Natural killer cell (primary cell): Measurements from ENCODE around the gene ITGAE. TPM values are rescaled to one million over a fixed set of nuclear protein-coding genes. Genes with fewer than 3 reads are reported as not detected.

Source experiments
- ATAC-seq, 3 donors: fragments of 150-1000 bp in 2 of 3; fragments of 200-7000 bp in 1 of 3; cut with Tn5 transposase; 1 replicate in 1 of 3; 2 replicates in 2 of 3; pipeline ENCODE4 v1.10.0; 2021; ENCODE audit warnings: mild to moderate bottlenecking in 2 of 3, moderate library complexity in 2 of 3
- DNase-seq, 2 donors: peaks; one replicate each; pipeline versions ENCODE4 v3.0.0 to v3.0.0-alpha.2; 2013 to 2021; ENCODE audit warnings: mixed read lengths in 1 of 2
- H3K27ac ChIP-seq: one replicate; pipeline ENCODE4 v1.5.1; 2013; ENCODE audit warnings: mild to moderate bottlenecking, low read length
- H3K27me3 ChIP-seq: one replicate; pipeline ENCODE4 v1.6.1; 2013; ENCODE audit warnings: low read length; ENCODE audit not compliant: control insufficient read depth, insufficient read depth
- H3K36me3 ChIP-seq: one replicate; pipeline ENCODE4 v1.6.1; 2013; ENCODE audit warnings: low read length; ENCODE audit not compliant: control insufficient read depth, insufficient read depth
- H3K4me1 ChIP-seq: one replicate; pipeline ENCODE4 v1.6.1; 2013; ENCODE audit warnings: low read length; ENCODE audit not compliant: control insufficient read depth, insufficient read depth
- H3K4me3 ChIP-seq: one replicate; pipeline ENCODE4 v1.5.1; 2013; ENCODE audit warnings: low read length
- H3K9me3 ChIP-seq: one replicate; pipeline ENCODE4 v1.6.1; 2013; ENCODE audit warnings: low read length; ENCODE audit not compliant: control insufficient read depth, insufficient read depth
- H3K27ac Mint-ChIP-seq, 2 donors: one replicate each; pipeline ENCODE4 v1.8.0; 2022; ENCODE audit warnings: mild to moderate bottlenecking in 2 of 2, mixed read lengths in 2 of 2, moderate library complexity in 1 of 2
- H3K27me3 Mint-ChIP-seq, 2 donors: one replicate each; pipeline ENCODE4 v1.8.0; 2022; ENCODE audit warnings: low read depth in 2 of 2, mixed read lengths in 2 of 2
- H3K36me3 Mint-ChIP-seq: one replicate; pipeline ENCODE4 v1.8.0; 2022; ENCODE audit warnings: mixed read lengths
- H3K4me1 Mint-ChIP-seq, 2 donors: one replicate each; pipeline ENCODE4 v1.8.0; 2022; ENCODE audit warnings: mixed read lengths in 2 of 2
- H3K4me3 Mint-ChIP-seq: one replicate; pipeline ENCODE4 v1.8.0; 2022; ENCODE audit warnings: mild to moderate bottlenecking, moderate library complexity, mixed read lengths
- H3K9me3 Mint-ChIP-seq, 2 donors: one replicate each; pipeline ENCODE4 v1.8.0; 2022; ENCODE audit warnings: mixed read lengths in 2 of 2
- CTCF ChIP-seq: fragments of 200-600 bp; IDR thresholded peaks from one replicate; pipeline ENCODE4 v1.8.0; 2022; ENCODE audit warnings: antibody characterized with exemption
- WGBS: methylation state at CpG from one replicate; pipeline ENCODE4 v1.1.7; 2013; ENCODE audit warnings: missing lambda C conversion rate; ENCODE audit not compliant: insufficient coverage; 5-methylcytosine and 5-hydroxymethylcytosine counted together
- intact Hi-C: fragments of 100-400 bp; cut with micrococcal nuclease; formaldehyde crosslinking; loops from one replicate; pipeline ENCODE4 v1.14.2; 2022
- total RNA-seq, 4 donors: library from RNA; stranded (reverse); fragments of 120-200 nt in 1 of 4; gene quantifications; one replicate each; pipeline versions ENCODE4 v1.2.3 to v1.2.4, GENCODE V29; 2013 to 2022

The ITGAE gene
- total RNA-seq, 3 donors from 2014 or later (not counting 1 experiment from before 2014, with no cell fraction given) = 12.8 to 13.8 (median 13.8) TPM

GRCh38 chr17:3678095-3678820 lies 122.7 kb downstream of the ITGAE start:
- Histone ChIP-seq H3K4me1 (peaks cover 11% of the 10 kb centered on the region), H3K9me3 (no peaks in the 10 kb centered on the region), H3K4me3 (no peak overlapping the region), H3K36me3 (no peaks in the 10 kb centered on the region), H3K27ac (no peak overlapping the region), H3K27me3 (no peaks in the 10 kb centered on the region)
- DNase-seq (no peak), ATAC-seq (no peak)
- 90% methylated on average over 16 of the region's 16 CpGs for WGBS
- Mint-ChIP-seq H3K4me3 (no peak overlapping the region), H3K4me1 (peaks cover 0 to 4% of the 10 kb centered on the region in 2 donors), H3K9me3 (no peaks in the 10 kb centered on the region), H3K36me3 (no peaks in the 10 kb centered on the region), H3K27ac (no peak overlapping the region), H3K27me3 (no peaks in the 10 kb centered on the region)
- TF ChIP-seq CTCF = no peak
- intact Hi-C loops = no loop called here

DNA sequence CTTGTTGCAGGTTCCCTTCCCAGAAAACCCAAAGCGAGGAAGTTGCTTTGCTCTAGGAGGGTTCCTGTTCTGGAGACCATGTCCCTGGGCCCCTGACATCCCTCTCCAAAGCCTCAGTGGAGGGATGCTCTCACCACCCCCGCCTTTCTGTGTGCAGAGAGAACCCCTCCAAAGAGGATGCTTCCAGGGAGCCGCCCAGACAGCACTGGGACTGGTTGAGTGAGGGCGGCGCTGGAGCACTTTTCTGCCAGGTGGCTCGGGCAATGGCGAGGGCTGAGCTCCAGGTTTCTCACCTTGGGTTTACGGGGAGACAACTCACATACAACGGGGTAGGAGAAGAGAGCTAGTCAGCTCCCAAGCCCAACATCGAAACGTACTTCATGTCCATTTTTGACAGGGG lies 125.1 kb downstream of the ITGAE start:
- Histone ChIP-seq H3K4me3 (no peak overlapping the region), H3K27ac (no peak overlapping the region), H3K4me1 (no peaks in the 10 kb centered on the region), H3K27me3 (no peaks in the 10 kb centered on the region), H3K36me3 (no peaks in the 10 kb centered on the region), H3K9me3 (no peaks in the 10 kb centered on the region)
- H3K27me3 Mint-ChIP-seq = no peaks in the 10 kb centered on the region
- no peak overlapping the region for H3K4me3 Mint-ChIP-seq
- 95% methylated on average over 11 of the region's 11 CpGs for WGBS
- H3K36me3 Mint-ChIP-seq = no peaks in the 10 kb centered on the region
- intact Hi-C loops = no loop called here
- H3K4me1 Mint-ChIP-seq = no peaks in the 10 kb centered on the region
- DNase-seq = no peak
- ATAC-seq = no peak
- H3K9me3 Mint-ChIP-seq = no peaks in the 10 kb centered on the region
- no peak for TF ChIP-seq CTCF
- H3K27ac Mint-ChIP-seq = no peak overlapping the region

DNA sequence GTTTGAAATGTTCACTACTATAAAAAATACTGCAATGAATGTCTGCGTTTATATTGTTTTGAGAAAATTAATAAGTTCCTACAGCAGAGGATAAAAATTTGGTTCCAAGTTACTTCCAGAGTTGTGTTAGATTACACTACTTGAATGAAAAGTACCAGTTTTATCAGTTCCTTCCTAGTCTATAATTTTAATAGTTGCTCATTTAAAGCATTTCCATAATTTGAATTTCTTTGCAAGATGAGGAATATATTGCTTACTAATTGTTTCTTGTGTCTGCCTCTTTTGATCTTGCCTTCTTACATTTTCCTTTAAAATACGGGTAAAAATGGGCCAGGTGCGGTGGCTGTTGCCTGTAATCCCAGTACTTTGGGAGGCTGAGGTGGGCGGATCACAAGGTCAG lies 128.4 kb downstream of the ITGAE start:
- no peak overlapping the region for H3K27ac ChIP-seq
- H3K36me3 ChIP-seq = no peaks in the 10 kb centered on the region
- Mint-ChIP-seq H3K9me3 (no peaks in the 10 kb centered on the region), H3K27me3 (no peaks in the 10 kb centered on the region), H3K36me3 (no peaks in the 10 kb centered on the region), H3K4me1 (peaks cover 8 to 10% of the 10 kb centered on the region in 2 donors), H3K4me3 (no peak overlapping the region), H3K27ac (no peak overlapping the region)
- DNase-seq = no peak
- no peaks in the 10 kb centered on the region for H3K27me3 ChIP-seq
- TF ChIP-seq CTCF = no peak
- no peak overlapping the region for H3K4me3 ChIP-seq
- intact Hi-C loops = no loop called here
- WGBS = 93% methylated on average over 3 of the region's 4 CpGs
- ATAC-seq = no peak
- peaks cover 17% of the 10 kb centered on the region for H3K4me1 ChIP-seq
- H3K9me3 ChIP-seq = no peaks in the 10 kb centered on the region

- intact Hi-C loops = no loop called here
- H3K4me1 ChIP-seq = peaks cover 21% of the 10 kb centered on the region
- peak overlapping the region; percentile 94 for H3K4me3 Mint-ChIP-seq
- no peak for ATAC-seq
- H3K36me3 Mint-ChIP-seq = no peaks in the 10 kb centered on the region
- no peak for DNase-seq
- peaks cover 8 to 17% of the 10 kb centered on the region in 2 donors for H3K4me1 Mint-ChIP-seq
- no peaks in the 10 kb centered on the region for H3K36me3 ChIP-seq
- WGBS = 63% methylated on average over 12 of the region's 12 CpGs
- no peaks in the 10 kb centered on the region for H3K27me3 ChIP-seq
- no peak overlapping the region for H3K27ac ChIP-seq
- H3K27me3 Mint-ChIP-seq = no peaks in the 10 kb centered on the region
- H3K9me3 ChIP-seq = no peaks in the 10 kb centered on the region
- peak overlapping the region; percentile 88 to 93 for H3K27ac Mint-ChIP-seq
- peak overlapping the region; percentile 99 for H3K4me3 ChIP-seq
- no peak for TF ChIP-seq CTCF
- H3K9me3 Mint-ChIP-seq = no peaks in the 10 kb centered on the region
Measured at GRCh38 chr17:3669548-3669947, 131.4 kb downstream of the ITGAE start.
